HCT116 (cell line): ENCODE data around the gene KCNAB2. TPM values are rescaled to one million over a fixed set of nuclear protein-coding genes. Genes with fewer than 3 reads are reported as not detected.

Experiments
- ATAC-seq: fragments of 200-7000 bp; cut with Tn5 transposase; 2 replicates; pipeline ENCODE4 v1.9.1; 2020; ENCODE audit warnings: mild to moderate bottlenecking, moderate library complexity
- BruUV-seq: library from RNA; stranded (reverse); fragments of 400-500 nt; replicated peaks from 2 replicates; lab custom pipeline; 2021; lab: Mats Ljungman, UMichigan
- CTCF ChIA-PET: fragments of 300-600 bp; sonication (Branson Sonifier 250); formaldehyde crosslinking; loops from one replicate; lab custom pipeline; 2021; ENCODE audit warnings: antibody characterized with exemption; lab: Charles Lee
- POLR2A ChIA-PET: fragments of 300-600, 350-600 bp; sonication (Branson Sonifier 250); formaldehyde crosslinking; loops from one replicate; lab custom pipeline; 2021; ENCODE audit warnings: antibody characterized with exemption; lab: Charles Lee
- RAD21 ChIA-PET, 2 experiments: fragments of 300-600 bp; sonication (Branson Sonifier 250); formaldehyde crosslinking; loops; one replicate each; lab custom pipeline; 2023; ENCODE audit warnings: low total read pairs in 2 of 2; ENCODE audit not compliant: uncharacterized antibody in 2 of 2, unreplicated experiment in 2 of 2, low non-redundant PET in 1 of 2; lab: Charles Lee
- DNase-seq: peaks from one replicate; pipeline ENCODE4 v3.0.0-alpha.2; 2010; ENCODE audit warnings: low read depth, low spot score
- H2AFZ ChIP-seq: fragments of 200-600 bp; shearing (Covaris generic), sonication (generic); 2 replicates; pipeline ENCODE4 v1.6.1; 2017; ENCODE audit warnings: low read depth, mixed run types, mixed read lengths, antibody characterized with exemption, low read length; ENCODE audit not compliant: poor library complexity, severe bottlenecking
- H3K27ac ChIP-seq: 2 replicates; pipeline ENCODE4 v1.5.1; 2012; ENCODE audit warnings: low read depth, low read length
- H3K27me3 ChIP-seq: fragments of 200-600 bp; sonication (generic); 2 replicates; pipeline ENCODE4 v1.6.1; 2016; ENCODE audit warnings: mixed run types, low read length, mixed read lengths; ENCODE audit not compliant: insufficient read depth
- H3K36me3 ChIP-seq, 2 experiments: fragments of 200-500 bp in 1 of 2; fragments of 200-600 bp in 1 of 2; sonication (Bioruptor generic) in 1 of 2; sonication (generic) in 1 of 2; 2 replicates each; pipeline versions ENCODE4 v1.5.1 to v1.6.1; 2014 to 2016; ENCODE audit warnings: low read length in 2 of 2, inconsistent platforms in 1 of 2, mixed read lengths in 1 of 2, mixed run types in 1 of 2; ENCODE audit not compliant: insufficient read depth in 2 of 2, control insufficient read depth in 1 of 2
- H3K4me1 ChIP-seq, 2 experiments: fragments of 200-600 bp in 1 of 2; sonication (generic) in 1 of 2; 2 replicates each; pipeline versions ENCODE4 v1.5.1 to v1.6.1; 2012 to 2017; ENCODE audit warnings: low read length in 2 of 2, inconsistent platforms in 1 of 2, mild to moderate bottlenecking in 1 of 2, mixed read lengths in 1 of 2, mixed run types in 1 of 2, moderate library complexity in 1 of 2; ENCODE audit not compliant: insufficient read depth in 2 of 2, control insufficient read depth in 1 of 2
- H3K4me2 ChIP-seq: fragments of 200-600 bp; sonication (generic); 2 replicates; pipeline ENCODE4 v1.6.1; 2017; ENCODE audit warnings: mixed run types, low read length, mixed read lengths
- H3K4me3 ChIP-seq, 2 experiments: fragments of 200-600 bp in 1 of 2; sonication (generic) in 1 of 2; replicated peaks in 1 of 2; 2 replicates each; pipeline ENCODE4 v1.5.1; 2011 to 2016; ENCODE audit warnings: low read length in 2 of 2, control low read depth in 1 of 2, low read depth in 1 of 2, mild to moderate bottlenecking in 1 of 2, mixed read lengths in 1 of 2, mixed run types in 1 of 2
- H3K79me2 ChIP-seq: fragments of 200-600 bp; sonication (generic); 2 replicates; pipeline ENCODE4 v1.6.1; 2017; ENCODE audit warnings: mild to moderate bottlenecking, mixed run types, low read length, moderate library complexity, mixed read lengths; ENCODE audit not compliant: insufficient read depth
- H3K9ac ChIP-seq: fragments of 200-600 bp; sonication (generic); 2 replicates; pipeline ENCODE4 v1.6.1; 2016; ENCODE audit warnings: low read length, mixed read lengths
- H3K9me2 ChIP-seq: fragments of 200-600 bp; sonication (generic), shearing (Covaris generic); 2 replicates; pipeline ENCODE4 v1.6.1; 2017; ENCODE audit warnings: mixed run types, mild to moderate bottlenecking, moderate library complexity; ENCODE audit not compliant: insufficient read depth
- H3K9me3 ChIP-seq, 2 experiments: fragments of 200-500 bp in 1 of 2; fragments of 200-600 bp in 1 of 2; sonication (Bioruptor generic) in 1 of 2; sonication (generic) in 1 of 2; 2 replicates each; pipeline ENCODE4 v1.6.1; 2014 to 2017; ENCODE audit warnings: low read length in 2 of 2, mixed read lengths in 2 of 2, inconsistent platforms in 1 of 2, low read depth in 1 of 2, mild to moderate bottlenecking in 1 of 2, mixed run types in 1 of 2, moderate library complexity in 1 of 2; ENCODE audit not compliant: control insufficient read depth in 1 of 2, insufficient read depth in 1 of 2
- H4K20me1 ChIP-seq: fragments of 200-600 bp; sonication (generic), shearing (Covaris generic); 2 replicates; pipeline ENCODE4 v1.6.1; 2017; ENCODE audit warnings: mixed run types, mild to moderate bottlenecking, moderate library complexity; ENCODE audit not compliant: insufficient read depth
- CEBPB ChIP-seq: IDR thresholded peaks from 2 replicates; pipeline ENCODE4 v1.6.1; 2012; ENCODE audit warnings: low read depth
- ELF1 ChIP-seq: IDR thresholded peaks from 2 replicates; pipeline ENCODE4 v1.6.1; 2012; ENCODE audit warnings: low read depth, borderline replicate concordance
- FOSL1 ChIP-seq: IDR thresholded peaks from 2 replicates; pipeline ENCODE4 v1.6.1; 2012; ENCODE audit warnings: low read depth
- POLR2AphosphoS5 ChIP-seq: IDR thresholded peaks from 2 replicates; pipeline ENCODE4 v1.6.1; 2011; ENCODE audit warnings: mild to moderate bottlenecking, low read depth, low read length, moderate library complexity
- RAD21 ChIP-seq: IDR thresholded peaks from 2 replicates; pipeline ENCODE4 v1.6.1; 2012; ENCODE audit warnings: low read depth, mild to moderate bottlenecking
- SIN3A ChIP-seq: IDR thresholded peaks from 2 replicates; pipeline ENCODE4 v1.6.1; 2012; ENCODE audit warnings: low read depth
- SP1 ChIP-seq: IDR thresholded peaks from 2 replicates; pipeline ENCODE4 v1.6.1; 2012; ENCODE audit warnings: low read depth
- SRF ChIP-seq: IDR thresholded peaks from 2 replicates; pipeline ENCODE4 v1.6.1; 2012; ENCODE audit warnings: low read depth
- TCF7L2 ChIP-seq: IDR thresholded peaks from 2 replicates; pipeline ENCODE4 v1.7.0; 2011; ENCODE audit warnings: borderline replicate concordance, inconsistent platforms; ENCODE audit not compliant: insufficient read depth, insufficient read length; ENCODE audit errors: extremely low read depth
- YY1 ChIP-seq: IDR thresholded peaks from 2 replicates; pipeline ENCODE4 v1.6.1; 2011; ENCODE audit warnings: low read length, low read depth, moderate library complexity, mild to moderate bottlenecking; ENCODE audit not compliant: insufficient replicate concordance; ENCODE audit errors: extremely low read depth
- intact Hi-C: fragments of 100-400 bp; cut with micrococcal nuclease; formaldehyde crosslinking; loops from 2 replicates; pipeline ENCODE4 v1.10.0; 2022
- total RNA-seq: library from RNA; stranded (reverse); gene quantifications from one replicate; pipeline ENCODE4 v1.2.1, GENCODE V29; 2021; ENCODE audit not compliant: unreplicated experiment
- TF ChIP-seq, protein P1 (sequence below): IDR thresholded peaks from 2 replicates; pipeline ENCODE4 v1.6.1; 2012; ENCODE audit warnings: low read depth
- TF ChIP-seq, protein P2 (sequence below): IDR thresholded peaks from 2 replicates; pipeline ENCODE4 v1.6.1; 2011; ENCODE audit warnings: mild to moderate bottlenecking, low read length, moderate library complexity; ENCODE audit not compliant: insufficient replicate concordance; ENCODE audit errors: extremely low read depth
- TF ChIP-seq, protein P3 (sequence below): IDR thresholded peaks from 2 replicates; pipeline ENCODE4 v1.6.1; 2012

Gene KCNAB2
- total RNA-seq, 1 experiment from 2014 or later = 18.1 TPM

DNA sequence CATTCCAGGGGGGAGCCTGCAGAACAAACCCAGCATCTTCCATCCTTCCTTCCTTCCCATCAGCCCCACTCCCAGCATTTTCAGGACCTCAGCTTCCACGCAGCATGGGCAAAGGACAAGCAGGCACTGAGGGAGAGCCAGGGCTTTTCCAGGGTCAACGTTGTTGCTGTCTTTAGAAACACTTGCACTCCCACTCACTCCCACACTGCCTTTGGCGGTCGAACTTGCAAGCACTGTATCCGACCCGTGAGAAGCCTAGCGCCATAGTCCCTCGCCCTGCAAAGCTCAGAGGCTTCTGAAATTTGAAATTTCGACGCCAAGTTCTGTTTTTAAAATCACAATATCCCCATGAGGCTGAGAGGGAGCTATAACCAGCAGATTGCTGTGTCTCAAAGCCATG lies 47.4 kb downstream of the KCNAB2 start:
- ChIA-PET CTCF (no interaction called here), POLR2A (no interaction called here), RAD21 (no interaction called here)
- H3K4me2 ChIP-seq = no peak overlapping the region
- H2AFZ ChIP-seq = no peak overlapping the region
- H4K20me1 ChIP-seq = no peaks in the 10 kb centered on the region
- intact Hi-C loops = no loop called here
- TF ChIP-seq RAD21 (no peak), CEBPB (no peak), SRF (no peak), ELF1 (no peak), YY1 (no peak), SIN3A (no peak), POLR2AphosphoS5 (no peak), FOSL1 (no peak), SP1 (no peak), TCF7L2 (no peak)
- TF ChIP-seq, protein P1, sequence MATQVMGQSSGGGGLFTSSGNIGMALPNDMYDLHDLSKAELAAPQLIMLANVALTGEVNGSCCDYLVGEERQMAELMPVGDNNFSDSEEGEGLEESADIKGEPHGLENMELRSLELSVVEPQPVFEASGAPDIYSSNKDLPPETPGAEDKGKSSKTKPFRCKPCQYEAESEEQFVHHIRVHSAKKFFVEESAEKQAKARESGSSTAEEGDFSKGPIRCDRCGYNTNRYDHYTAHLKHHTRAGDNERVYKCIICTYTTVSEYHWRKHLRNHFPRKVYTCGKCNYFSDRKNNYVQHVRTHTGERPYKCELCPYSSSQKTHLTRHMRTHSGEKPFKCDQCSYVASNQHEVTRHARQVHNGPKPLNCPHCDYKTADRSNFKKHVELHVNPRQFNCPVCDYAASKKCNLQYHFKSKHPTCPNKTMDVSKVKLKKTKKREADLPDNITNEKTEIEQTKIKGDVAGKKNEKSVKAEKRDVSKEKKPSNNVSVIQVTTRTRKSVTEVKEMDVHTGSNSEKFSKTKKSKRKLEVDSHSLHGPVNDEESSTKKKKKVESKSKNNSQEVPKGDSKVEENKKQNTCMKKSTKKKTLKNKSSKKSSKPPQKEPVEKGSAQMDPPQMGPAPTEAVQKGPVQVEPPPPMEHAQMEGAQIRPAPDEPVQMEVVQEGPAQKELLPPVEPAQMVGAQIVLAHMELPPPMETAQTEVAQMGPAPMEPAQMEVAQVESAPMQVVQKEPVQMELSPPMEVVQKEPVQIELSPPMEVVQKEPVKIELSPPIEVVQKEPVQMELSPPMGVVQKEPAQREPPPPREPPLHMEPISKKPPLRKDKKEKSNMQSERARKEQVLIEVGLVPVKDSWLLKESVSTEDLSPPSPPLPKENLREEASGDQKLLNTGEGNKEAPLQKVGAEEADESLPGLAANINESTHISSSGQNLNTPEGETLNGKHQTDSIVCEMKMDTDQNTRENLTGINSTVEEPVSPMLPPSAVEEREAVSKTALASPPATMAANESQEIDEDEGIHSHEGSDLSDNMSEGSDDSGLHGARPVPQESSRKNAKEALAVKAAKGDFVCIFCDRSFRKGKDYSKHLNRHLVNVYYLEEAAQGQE = no peak
- TF ChIP-seq, protein P2, sequence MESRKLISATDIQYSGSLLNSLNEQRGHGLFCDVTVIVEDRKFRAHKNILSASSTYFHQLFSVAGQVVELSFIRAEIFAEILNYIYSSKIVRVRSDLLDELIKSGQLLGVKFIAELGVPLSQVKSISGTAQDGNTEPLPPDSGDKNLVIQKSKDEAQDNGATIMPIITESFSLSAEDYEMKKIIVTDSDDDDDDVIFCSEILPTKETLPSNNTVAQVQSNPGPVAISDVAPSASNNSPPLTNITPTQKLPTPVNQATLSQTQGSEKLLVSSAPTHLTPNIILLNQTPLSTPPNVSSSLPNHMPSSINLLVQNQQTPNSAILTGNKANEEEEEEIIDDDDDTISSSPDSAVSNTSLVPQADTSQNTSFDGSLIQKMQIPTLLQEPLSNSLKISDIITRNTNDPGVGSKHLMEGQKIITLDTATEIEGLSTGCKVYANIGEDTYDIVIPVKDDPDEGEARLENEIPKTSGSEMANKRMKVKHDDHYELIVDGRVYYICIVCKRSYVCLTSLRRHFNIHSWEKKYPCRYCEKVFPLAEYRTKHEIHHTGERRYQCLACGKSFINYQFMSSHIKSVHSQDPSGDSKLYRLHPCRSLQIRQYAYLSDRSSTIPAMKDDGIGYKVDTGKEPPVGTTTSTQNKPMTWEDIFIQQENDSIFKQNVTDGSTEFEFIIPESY = no peak
- TF ChIP-seq, protein P3, sequence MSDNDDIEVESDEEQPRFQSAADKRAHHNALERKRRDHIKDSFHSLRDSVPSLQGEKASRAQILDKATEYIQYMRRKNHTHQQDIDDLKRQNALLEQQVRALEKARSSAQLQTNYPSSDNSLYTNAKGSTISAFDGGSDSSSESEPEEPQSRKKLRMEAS = no peak
- no peak overlapping the region for H3K4me3 ChIP-seq
- ATAC-seq (no peak), DNase-seq (no peak)
- H3K9me2 ChIP-seq = no peaks in the 10 kb centered on the region
- H3K27ac ChIP-seq = no peak overlapping the region
- BruUV-seq = no TSS peak
- no peaks in the 10 kb centered on the region for H3K79me2 ChIP-seq
- no peaks in the 10 kb centered on the region for H3K27me3 ChIP-seq
- H3K4me1 ChIP-seq = no peaks in the 10 kb centered on the region
- no peak overlapping the region for H3K9ac ChIP-seq
- H3K9me3 ChIP-seq = no peaks in the 10 kb centered on the region
- no peaks in the 10 kb centered on the region for H3K36me3 ChIP-seq
